Smooth muscle cell (in vitro differentiated cells): ENCODE data around the gene NKAIN2. TPM values are rescaled to one million over a fixed set of nuclear protein-coding genes. Genes with fewer than 3 reads are reported as not detected.
A peak's percentile ranks its signal among the peaks of the same experiment; 100 is the strongest.

ENCODE experiments used
- DNase-seq: peaks from one replicate; lab custom pipeline; 2025; ENCODE audit not compliant: unreplicated experiment; lab: John Stamatoyannopoulos, UW
- H2AFZ ChIP-seq: fragments of 200-600 bp; sonication (generic); 2 replicates; pipeline ENCODE4 v1.6.0; 2016; ENCODE audit warnings: antibody characterized with exemption, low read depth, mild to moderate bottlenecking
- H3F3A ChIP-seq: fragments of 200-600 bp; sonication (generic); 2 replicates; pipeline ENCODE4 v1.6.0; 2017; ENCODE audit warnings: antibody characterized with exemption, low read depth
- H3K27ac ChIP-seq: fragments of 200-600 bp; sonication (generic); 2 replicates; pipeline ENCODE4 v1.5.1; 2016; ENCODE audit warnings: low read depth, mild to moderate bottlenecking
- H3K27me3 ChIP-seq: fragments of 200-600 bp; sonication (generic); 2 replicates; pipeline ENCODE4 v1.6.1; 2016; ENCODE audit warnings: low read depth, mild to moderate bottlenecking
- H3K36me3 ChIP-seq: fragments of 200-600 bp; sonication (generic); 2 replicates; pipeline ENCODE4 v1.5.1; 2016; ENCODE audit warnings: low read depth
- H3K4me1 ChIP-seq: fragments of 200-600 bp; sonication (generic); 2 replicates; pipeline ENCODE4 v1.5.1; 2016; ENCODE audit warnings: low read depth
- H3K4me2 ChIP-seq: fragments of 200-600 bp; sonication (generic); 2 replicates; pipeline ENCODE4 v1.6.0; 2016; ENCODE audit warnings: mild to moderate bottlenecking
- H3K4me3 ChIP-seq: fragments of 200-600 bp; sonication (generic); 2 replicates; pipeline ENCODE4 v1.5.1; 2016; ENCODE audit warnings: mild to moderate bottlenecking
- H3K79me2 ChIP-seq: fragments of 200-600 bp; sonication (generic); 2 replicates; pipeline ENCODE4 v1.6.0; 2016; ENCODE audit warnings: low read depth, mild to moderate bottlenecking
- H3K9ac ChIP-seq: fragments of 200-600 bp; sonication (generic); 2 replicates; pipeline ENCODE4 v1.6.0; 2016; ENCODE audit warnings: low read depth
- H3K9me3 ChIP-seq: fragments of 200-600 bp; sonication (generic); replicated peaks from 2 replicates; pipeline ENCODE4 v1.5.1; 2016; ENCODE audit warnings: low read depth
- H4K20me1 ChIP-seq: fragments of 200-600 bp; sonication (generic); 2 replicates; pipeline ENCODE4 v1.6.0; 2016; ENCODE audit warnings: low read depth
- CTCF ChIP-seq: fragments of 200-600 bp; sonication (generic); IDR thresholded peaks from 2 replicates; pipeline ENCODE4 v1.5.1; 2017; ENCODE audit warnings: borderline replicate concordance, mild to moderate bottlenecking, antibody characterized with exemption; ENCODE audit not compliant: insufficient read depth, poor library complexity, severe bottlenecking
- WGBS: methylation state at CpG from one replicate; pipeline ENCODE4 v1.1.7; 2016; ENCODE audit warnings: low lambda C conversion rate; 5-methylcytosine and 5-hydroxymethylcytosine counted together
- polyA plus RNA-seq: library from polyadenylated mRNA; unstranded; fragments of >200 nt; fragmentation: Nextera tagmentation; extraction: Ambion mirVana; gene quantifications from 2 replicates; pipeline ENCODE4 v1.2.1, GENCODE V29; 2016
- total RNA-seq: library from RNA; depleted of rRNA; stranded (reverse); fragments of >200 nt; gene quantifications from 2 replicates; pipeline ENCODE4 v1.2.3, GENCODE V29; 2014

NKAIN2 gene
- total and polyA plus RNA-seq, 2 experiments from 2014 or later = 0.09 TPM; not detected in 1

- H3K36me3 ChIP-seq = no peaks in the 10 kb centered on the region
- H3K9me3 ChIP-seq = no peaks in the 10 kb centered on the region
- H3F3A ChIP-seq = no peaks in the 10 kb centered on the region
- H4K20me1 ChIP-seq = no peaks in the 10 kb centered on the region
- peak; percentile 39 for TF ChIP-seq CTCF
- no peak overlapping the region for H2AFZ ChIP-seq
- H3K79me2 ChIP-seq = no peaks in the 10 kb centered on the region
- H3K9ac ChIP-seq = no peak overlapping the region
- no peak for DNase-seq
- WGBS = 91% methylated on average over 3 of the region's 3 CpGs
- no peaks in the 10 kb centered on the region for H3K4me1 ChIP-seq
- no peak overlapping the region for H3K4me3 ChIP-seq
- H3K27me3 ChIP-seq = no peaks in the 10 kb centered on the region
- no peak overlapping the region for H3K4me2 ChIP-seq
- no peak overlapping the region for H3K27ac ChIP-seq
Observed at GRCh38 chr6:123777563-123777962, 26.1 kb upstream of the NKAIN2 start.

- TF ChIP-seq CTCF = no peak
- no peaks in the 10 kb centered on the region for H3K4me1 ChIP-seq
- no peaks in the 10 kb centered on the region for H4K20me1 ChIP-seq
- H3K79me2 ChIP-seq = no peaks in the 10 kb centered on the region
- H3K36me3 ChIP-seq = no peaks in the 10 kb centered on the region
- WGBS = 20% methylated on average over 1 of the region's 1 CpG
- no peak overlapping the region for H2AFZ ChIP-seq
- no peaks in the 10 kb centered on the region for H3K9me3 ChIP-seq
- H3K27me3 ChIP-seq = no peaks in the 10 kb centered on the region
- no peak overlapping the region for H3K4me3 ChIP-seq
- DNase-seq = no peak
- no peak overlapping the region for H3K9ac ChIP-seq
- H3F3A ChIP-seq = no peaks in the 10 kb centered on the region
- H3K27ac ChIP-seq = no peak overlapping the region
- H3K4me2 ChIP-seq = no peak overlapping the region
Observed at GRCh38 chr6:123780021-123780420, 23.6 kb upstream of the NKAIN2 start.

- WGBS = 88% methylated on average over 2 of the region's 2 CpGs
- no peaks in the 10 kb centered on the region for H3F3A ChIP-seq
- H3K4me1 ChIP-seq = no peaks in the 10 kb centered on the region
- H2AFZ ChIP-seq = no peak overlapping the region
- H3K79me2 ChIP-seq = no peaks in the 10 kb centered on the region
- H3K4me2 ChIP-seq = no peak overlapping the region
- no peaks in the 10 kb centered on the region for H3K36me3 ChIP-seq
- H4K20me1 ChIP-seq = no peaks in the 10 kb centered on the region
- no peaks in the 10 kb centered on the region for H3K27me3 ChIP-seq
- TF ChIP-seq CTCF = no peak
- H3K9ac ChIP-seq = no peak overlapping the region
- H3K27ac ChIP-seq = no peak overlapping the region
- no peaks in the 10 kb centered on the region for H3K9me3 ChIP-seq
- no peak for DNase-seq
- H3K4me3 ChIP-seq = no peak overlapping the region
Observed at GRCh38 chr6:123784330-123784729, 19.3 kb upstream of the NKAIN2 start.

- Histone ChIP-seq H3F3A (no peaks in the 10 kb centered on the region), H4K20me1 (no peaks in the 10 kb centered on the region), H3K4me2 (no peak overlapping the region), H3K4me3 (no peak overlapping the region), H3K27me3 (no peaks in the 10 kb centered on the region), H3K9ac (no peak overlapping the region), H3K79me2 (no peaks in the 10 kb centered on the region), H3K9me3 (no peaks in the 10 kb centered on the region), H3K4me1 (no peaks in the 10 kb centered on the region), H2AFZ (no peak overlapping the region), H3K27ac (no peak overlapping the region), H3K36me3 (no peaks in the 10 kb centered on the region)
- no peak for DNase-seq
- TF ChIP-seq CTCF = no peak
- 84% methylated on average over 3 of the region's 3 CpGs for WGBS
Observed at GRCh38 chr6:123785039-123785438, 18.6 kb upstream of the NKAIN2 start.
